Retina (tissue), 1 donor: ENCODE data around the gene AIFM3.

Experiments
- DNase-seq: peaks from one replicate; pipeline ENCODE4 v3.0.0-alpha.2; 2016

Gene AIFM3

DNA sequence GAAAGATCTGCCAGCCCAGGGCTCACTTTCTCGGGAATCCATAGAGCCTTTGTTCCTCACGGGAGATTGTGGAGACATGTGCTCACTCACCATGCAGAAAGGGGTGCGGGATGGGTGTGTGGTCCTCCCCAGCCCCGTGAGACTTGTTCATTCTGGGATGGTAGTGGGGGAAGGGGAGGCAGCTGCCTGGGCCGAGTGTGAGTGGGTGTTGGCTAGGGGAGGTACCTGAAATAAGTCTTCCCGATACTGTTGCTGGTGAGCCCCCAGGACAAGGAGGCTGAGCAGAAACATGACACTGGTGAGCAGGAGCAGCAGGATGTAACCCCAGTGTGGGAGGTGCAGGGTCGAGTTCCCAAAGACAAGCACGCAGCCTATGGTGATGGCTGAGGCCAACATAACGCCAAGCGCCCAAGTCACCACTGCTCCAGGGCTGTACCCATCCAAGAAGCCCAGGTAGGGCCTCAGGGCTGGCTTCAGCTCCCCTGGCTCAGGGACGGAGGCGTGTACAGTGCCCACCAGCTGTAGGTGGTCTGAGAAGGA, 62.5 kb downstream of the AIFM3 start:
- no peak for DNase-seq

DNA sequence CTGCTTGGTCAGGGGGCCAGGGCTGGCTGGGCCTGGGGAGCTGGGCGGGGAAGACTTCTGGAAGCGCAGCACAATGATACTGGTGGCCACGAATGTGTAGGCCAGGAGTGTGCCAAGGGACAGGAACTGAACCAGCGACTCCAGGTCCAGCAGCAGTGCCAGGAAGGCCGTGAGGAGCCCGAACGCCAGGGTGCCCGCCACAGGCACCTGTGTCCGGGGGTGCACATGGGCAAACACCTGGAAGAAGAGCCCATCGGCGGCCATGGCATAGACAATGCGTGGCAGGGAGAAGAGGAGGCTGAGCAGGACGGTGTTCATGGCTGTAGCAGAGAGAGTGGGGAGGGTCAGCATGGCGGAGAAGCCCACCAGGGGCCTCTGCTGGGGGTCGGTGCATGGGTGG, 63.0 kb downstream of the AIFM3 start:
- DNase-seq: no peak
